Fibroblast of lung (primary cell): ENCODE measurements around the gene CAPN8. TPM values are rescaled to one million over a fixed set of nuclear protein-coding genes. Genes with fewer than 3 reads are reported as not detected.

Experiments
- DNase-seq, 2 donors: peaks; one replicate each; pipeline versions ENCODE4 v3.0.0 to v3.0.0-alpha.2; 2010; ENCODE audit warnings: low read depth in 2 of 2
- H2AFZ ChIP-seq: 2 replicates; pipeline ENCODE4 v1.5.1; 2012; ENCODE audit warnings: low read length, control low read depth, inconsistent platforms
- H3K27ac ChIP-seq: 2 replicates; pipeline ENCODE4 v1.5.1; 2011; ENCODE audit warnings: low read length, control low read depth; ENCODE audit not compliant: insufficient read depth
- H3K27me3 ChIP-seq: 2 replicates; pipeline ENCODE4 v1.5.1; 2011; ENCODE audit warnings: mild to moderate bottlenecking, low read length; ENCODE audit not compliant: control insufficient read depth, insufficient read depth
- H3K36me3 ChIP-seq: 2 replicates; pipeline ENCODE4 v1.5.1; 2011; ENCODE audit warnings: low read length; ENCODE audit not compliant: control insufficient read depth, insufficient read depth
- H3K4me1 ChIP-seq: 2 replicates; pipeline ENCODE4 v1.5.1; 2011; ENCODE audit warnings: low read length; ENCODE audit not compliant: control insufficient read depth, insufficient read depth; ENCODE audit errors: extremely low read depth
- H3K4me2 ChIP-seq: 2 replicates; pipeline ENCODE4 v1.5.1; 2011; ENCODE audit warnings: low read length, control low read depth; ENCODE audit not compliant: insufficient read depth; ENCODE audit errors: extremely low read depth
- H3K4me3 ChIP-seq, 4 experiments: fragments of 200-600 bp in 1 of 4; sonication (generic) in 1 of 4; replicated peaks in 1 of 4; 2 replicates each; pipeline ENCODE4 v1.5.1; 2011 to 2016; ENCODE audit warnings: low read length in 4 of 4, low read depth in 3 of 4, mild to moderate bottlenecking in 3 of 4, control low read depth in 2 of 4, inconsistent platforms in 1 of 4, mixed read lengths in 1 of 4; ENCODE audit not compliant: insufficient read depth in 1 of 4; ENCODE audit errors: control extremely low read depth in 1 of 4
- H3K79me2 ChIP-seq: 2 replicates; pipeline ENCODE4 v1.5.1; 2012; ENCODE audit warnings: mild to moderate bottlenecking, low read length, inconsistent platforms; ENCODE audit not compliant: control insufficient read depth, insufficient read depth
- H3K9ac ChIP-seq: 2 replicates; pipeline ENCODE4 v1.5.1; 2011; ENCODE audit warnings: mild to moderate bottlenecking, low read length, control low read depth; ENCODE audit not compliant: insufficient read depth
- H3K9me3 ChIP-seq: 2 replicates; pipeline ENCODE4 v1.5.1; 2012; ENCODE audit warnings: low read depth, low read length; ENCODE audit not compliant: control insufficient read depth, insufficient read depth
- H4K20me1 ChIP-seq: 2 replicates; pipeline ENCODE4 v1.5.1; 2011; ENCODE audit warnings: low read length; ENCODE audit not compliant: control insufficient read depth, insufficient read depth; ENCODE audit errors: extremely low read depth
- EZH2 ChIP-seq: IDR thresholded peaks from 2 replicates; pipeline ENCODE4 v1.5.1; 2012; ENCODE audit warnings: low read length, control low read depth, mild to moderate bottlenecking; ENCODE audit errors: missing control alignments
- polyA plus RNA-seq, 2 donors: library from polyadenylated mRNA; depleted of rRNA in 1 of 2; stranded (reverse) in 1 of 2; unstranded in 1 of 2; fragments of >200 nt; gene quantifications; 2 replicates each; pipeline ENCODE4 v1.2.1, GENCODE V29; 2011 to 2012; ENCODE audit warnings: missing spikeins in 1 of 2
- total RNA-seq: library from RNA; depleted of rRNA; stranded (reverse); fragments of >200 nt; gene quantifications from 2 replicates; pipeline ENCODE4 v1.2.1, GENCODE V29; 2014
- TF ChIP-seq, protein P1 (sequence below), 2 donors: IDR thresholded peaks in 1 of 2; conservative IDR thresholded peaks in 1 of 2; 1 replicate in 1 of 2; 2 replicates in 1 of 2; pipeline ENCODE4 v1.5.1; 2011 to 2012; ENCODE audit warnings: low read length in 2 of 2, control low read depth in 1 of 2, inconsistent platforms in 1 of 2, low read depth in 1 of 2, mild to moderate bottlenecking in 1 of 2

Gene CAPN8
- total and polyA plus RNA-seq, 2 donors (not counting 1 experiment from before 2014, with no cell fraction given) = not detected

DNA sequence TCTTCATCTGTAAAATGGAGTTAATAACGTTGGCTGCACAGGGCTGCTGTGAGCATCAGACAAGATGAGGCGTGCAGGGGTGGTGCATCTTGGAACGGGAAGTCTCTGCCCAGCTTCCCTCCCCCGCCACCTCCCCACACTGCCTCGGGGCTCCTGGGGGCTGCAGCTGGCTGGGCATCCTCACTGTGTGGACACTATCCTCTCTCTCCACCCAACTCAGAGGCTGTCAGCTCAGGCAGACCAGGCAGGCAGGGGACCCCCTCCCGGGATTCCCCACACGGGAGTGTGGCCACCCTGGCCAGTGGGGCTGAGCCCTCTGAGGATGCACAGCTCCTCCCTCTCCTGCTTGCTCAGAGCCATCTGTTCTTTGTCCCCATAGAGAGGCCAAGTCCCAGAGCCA is 149.6 kb downstream of the CAPN8 start:
- Histone ChIP-seq H3K36me3 (no peaks in the 10 kb centered on the region), H3K79me2 (no peaks in the 10 kb centered on the region), H3K4me2 (no peak overlapping the region), H3K27ac (no peak overlapping the region), H3K9me3 (no peaks in the 10 kb centered on the region), H2AFZ (no peak overlapping the region), H3K9ac (no peak overlapping the region), H4K20me1 (no peaks in the 10 kb centered on the region), H3K4me3 (no peak overlapping the region), H3K27me3 (peaks cover 13% of the 10 kb centered on the region), H3K4me1 (no peaks in the 10 kb centered on the region)
- TF ChIP-seq, protein P1, sequence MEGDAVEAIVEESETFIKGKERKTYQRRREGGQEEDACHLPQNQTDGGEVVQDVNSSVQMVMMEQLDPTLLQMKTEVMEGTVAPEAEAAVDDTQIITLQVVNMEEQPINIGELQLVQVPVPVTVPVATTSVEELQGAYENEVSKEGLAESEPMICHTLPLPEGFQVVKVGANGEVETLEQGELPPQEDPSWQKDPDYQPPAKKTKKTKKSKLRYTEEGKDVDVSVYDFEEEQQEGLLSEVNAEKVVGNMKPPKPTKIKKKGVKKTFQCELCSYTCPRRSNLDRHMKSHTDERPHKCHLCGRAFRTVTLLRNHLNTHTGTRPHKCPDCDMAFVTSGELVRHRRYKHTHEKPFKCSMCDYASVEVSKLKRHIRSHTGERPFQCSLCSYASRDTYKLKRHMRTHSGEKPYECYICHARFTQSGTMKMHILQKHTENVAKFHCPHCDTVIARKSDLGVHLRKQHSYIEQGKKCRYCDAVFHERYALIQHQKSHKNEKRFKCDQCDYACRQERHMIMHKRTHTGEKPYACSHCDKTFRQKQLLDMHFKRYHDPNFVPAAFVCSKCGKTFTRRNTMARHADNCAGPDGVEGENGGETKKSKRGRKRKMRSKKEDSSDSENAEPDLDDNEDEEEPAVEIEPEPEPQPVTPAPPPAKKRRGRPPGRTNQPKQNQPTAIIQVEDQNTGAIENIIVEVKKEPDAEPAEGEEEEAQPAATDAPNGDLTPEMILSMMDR (conservative IDR thresholded peaks at IDR 0.05 in 1 of 2, IDR thresholded peaks at IDR 0.05 in 1 of 2; ENCODE audit: low read depth in 1 of 2, low read length in 2 of 2) = no peak
- no peak for TF ChIP-seq EZH2
- DNase-seq = no peak

DNA sequence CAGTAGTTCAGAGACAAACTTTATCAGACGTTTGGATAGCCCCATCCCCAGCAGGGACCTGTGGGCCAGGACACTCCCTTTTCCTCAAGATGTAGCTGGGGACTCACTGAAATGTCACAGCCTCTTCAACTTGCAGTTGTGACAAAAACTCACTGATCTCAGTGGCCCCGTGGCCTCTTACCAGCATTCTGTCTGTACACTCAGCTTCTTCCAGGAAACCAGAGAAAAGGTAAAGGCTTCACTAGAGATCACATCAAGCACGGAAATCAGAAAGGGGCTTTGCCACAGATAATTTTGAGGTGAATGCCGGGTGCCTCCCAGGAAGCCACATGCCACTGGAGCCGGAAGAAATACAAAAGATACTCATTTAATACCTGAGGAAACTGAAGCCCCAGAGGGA is 150.1 kb downstream of the CAPN8 start:
- no peak for DNase-seq
- Histone ChIP-seq H4K20me1 (no peaks in the 10 kb centered on the region), H3K4me1 (no peaks in the 10 kb centered on the region), H3K36me3 (no peaks in the 10 kb centered on the region), H3K27ac (no peak overlapping the region), H3K9ac (no peak overlapping the region), H2AFZ (no peak overlapping the region), H3K4me2 (no peak overlapping the region), H3K79me2 (no peaks in the 10 kb centered on the region), H3K27me3 (peaks cover 13% of the 10 kb centered on the region), H3K4me3 (no peak overlapping the region), H3K9me3 (no peaks in the 10 kb centered on the region)
- TF ChIP-seq EZH2 = no peak
- TF ChIP-seq, protein P1 (conservative IDR thresholded peaks at IDR 0.05 in 1 of 2, IDR thresholded peaks at IDR 0.05 in 1 of 2; ENCODE audit: low read depth in 1 of 2, low read length in 2 of 2) = no peak

DNA sequence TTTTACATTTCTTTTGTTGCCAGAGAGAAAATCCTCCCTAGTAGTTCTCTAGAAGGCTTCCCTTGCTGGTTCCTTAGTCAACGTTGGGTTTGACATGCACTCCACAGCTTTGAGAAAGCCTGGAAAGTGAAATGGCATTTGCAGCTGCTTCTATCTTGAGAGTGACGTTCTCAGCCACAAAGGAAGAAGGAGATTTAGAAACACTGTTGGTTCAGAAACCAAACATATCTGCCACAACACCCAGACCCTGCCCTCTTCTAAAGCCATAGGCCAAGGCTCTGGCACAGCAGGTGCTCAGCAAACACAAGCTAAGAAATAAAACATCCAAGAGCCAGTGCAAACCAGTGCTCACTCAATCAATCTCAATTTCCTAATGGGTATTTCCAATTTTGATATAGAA is 150.9 kb downstream of the CAPN8 start:
- H4K20me1 ChIP-seq = no peaks in the 10 kb centered on the region
- no peak overlapping the region for H3K9ac ChIP-seq
- H3K4me2 ChIP-seq = no peak overlapping the region
- TF ChIP-seq, protein P1 (conservative IDR thresholded peaks at IDR 0.05 in 1 of 2, IDR thresholded peaks at IDR 0.05 in 1 of 2; ENCODE audit: low read depth in 1 of 2, low read length in 2 of 2) = no peak
- no peak for TF ChIP-seq EZH2
- no peak overlapping the region for H2AFZ ChIP-seq
- H3K4me1 ChIP-seq = no peaks in the 10 kb centered on the region
- H3K79me2 ChIP-seq = no peaks in the 10 kb centered on the region
- DNase-seq = no peak
- no peak overlapping the region for H3K4me3 ChIP-seq
- peaks cover 13% of the 10 kb centered on the region for H3K27me3 ChIP-seq
- no peak overlapping the region for H3K27ac ChIP-seq
- no peaks in the 10 kb centered on the region for H3K36me3 ChIP-seq
- H3K9me3 ChIP-seq = no peaks in the 10 kb centered on the region
